ENCODE results near the gene ZNF488.

Gene ZNF488

GRCh38 chr10:47325303-47326291 lies 58.5 kb downstream of the ZNF488 start:
- no peak for DNase-seq

DNA sequence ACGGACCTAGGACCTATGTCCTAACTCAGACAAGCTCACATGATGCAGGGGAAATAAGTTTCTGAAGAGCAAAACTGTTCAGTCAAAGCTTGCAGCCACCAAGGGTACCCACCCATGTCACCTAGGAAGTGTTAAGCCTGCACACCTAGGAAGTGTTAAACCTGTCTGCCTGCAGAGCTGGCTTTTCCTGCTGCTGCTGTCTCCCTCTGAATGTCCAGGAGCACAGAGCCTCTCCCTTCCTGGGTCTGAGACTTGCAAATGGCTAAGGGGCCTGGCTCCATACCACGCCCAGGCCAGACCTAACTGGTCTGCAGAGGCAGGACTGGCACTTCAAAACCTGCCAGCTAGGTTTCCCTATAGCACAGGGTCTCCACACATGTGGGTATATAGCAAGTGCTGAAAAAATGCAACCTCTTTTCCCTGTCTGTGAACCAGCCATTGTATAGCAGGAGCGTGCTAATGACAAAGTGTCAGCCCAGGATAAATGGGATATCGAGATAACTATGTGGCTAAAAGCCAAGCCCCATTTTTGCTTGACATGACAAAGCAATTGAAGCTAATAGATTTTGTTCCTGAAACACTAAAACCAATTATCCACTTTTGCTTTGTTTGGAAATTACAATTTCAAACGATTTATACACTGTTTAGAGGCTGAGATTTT lies 60.3 kb downstream of the ZNF488 start:
- DNase-seq: no peak

DNA sequence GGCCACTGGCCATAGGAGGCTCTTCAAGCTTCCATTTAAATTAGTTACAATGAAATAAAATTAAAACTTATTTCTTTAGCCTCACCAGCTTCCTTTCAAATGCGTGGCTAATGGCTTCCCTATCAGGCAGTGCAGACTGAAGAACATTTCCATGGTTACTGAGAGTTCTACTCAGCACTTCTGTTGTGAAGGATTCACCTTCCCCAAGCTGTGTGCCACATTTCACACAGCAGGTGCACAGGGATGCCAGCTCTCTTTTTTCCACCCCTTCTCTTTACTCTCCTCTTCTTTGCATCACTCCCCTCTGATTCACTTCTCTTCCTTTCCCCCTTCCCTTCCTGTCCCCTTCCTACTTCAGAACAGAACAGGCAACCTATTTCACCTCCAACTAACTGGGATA lies 61.0 kb downstream of the ZNF488 start:
- no peak for DNase-seq

DNA sequence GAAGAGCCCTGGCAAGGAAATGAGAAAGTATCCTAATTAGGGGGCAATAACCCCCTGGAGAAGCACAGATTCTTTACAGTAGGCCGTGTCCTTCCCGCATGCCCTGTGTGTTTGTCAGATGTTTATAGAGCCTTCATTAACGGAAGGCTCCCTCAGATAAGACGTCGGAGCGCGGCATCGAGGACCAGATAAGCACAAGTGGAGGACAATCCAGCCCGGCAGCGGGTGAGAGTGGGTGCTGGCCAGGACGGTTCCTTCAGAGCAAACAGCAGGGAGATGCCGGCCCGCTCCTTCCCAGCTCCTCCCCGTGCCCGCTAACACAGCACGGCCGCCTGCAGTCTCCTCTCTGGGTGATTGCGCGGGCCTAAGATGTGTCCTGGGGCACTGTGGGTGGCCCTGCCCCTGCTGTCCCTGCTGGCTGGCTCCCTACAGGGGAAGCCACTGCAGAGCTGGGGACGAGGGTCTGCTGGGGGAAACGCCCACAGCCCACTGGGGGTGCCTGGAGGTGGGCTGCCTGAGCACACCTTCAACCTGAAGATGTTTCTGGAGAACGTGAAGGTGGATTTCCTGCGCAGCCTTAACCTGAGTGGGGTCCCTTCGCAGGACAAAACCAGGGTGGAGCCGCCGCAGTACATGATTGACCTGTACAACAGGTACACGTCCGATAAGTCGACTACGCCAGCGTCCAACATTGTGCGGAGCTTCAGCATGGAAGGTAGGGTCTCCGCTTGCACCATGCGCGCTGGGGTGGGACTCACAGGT lies 61.6 kb downstream of the ZNF488 start, which contains the start of gene GDF2:
Gene GDF2, plus strand, starts transcription at position 155 of the 762 bp plus-strand sequence. Its CDS starts 215 bp downstream, at position 370.
- DNase-seq: no peak

DNA sequence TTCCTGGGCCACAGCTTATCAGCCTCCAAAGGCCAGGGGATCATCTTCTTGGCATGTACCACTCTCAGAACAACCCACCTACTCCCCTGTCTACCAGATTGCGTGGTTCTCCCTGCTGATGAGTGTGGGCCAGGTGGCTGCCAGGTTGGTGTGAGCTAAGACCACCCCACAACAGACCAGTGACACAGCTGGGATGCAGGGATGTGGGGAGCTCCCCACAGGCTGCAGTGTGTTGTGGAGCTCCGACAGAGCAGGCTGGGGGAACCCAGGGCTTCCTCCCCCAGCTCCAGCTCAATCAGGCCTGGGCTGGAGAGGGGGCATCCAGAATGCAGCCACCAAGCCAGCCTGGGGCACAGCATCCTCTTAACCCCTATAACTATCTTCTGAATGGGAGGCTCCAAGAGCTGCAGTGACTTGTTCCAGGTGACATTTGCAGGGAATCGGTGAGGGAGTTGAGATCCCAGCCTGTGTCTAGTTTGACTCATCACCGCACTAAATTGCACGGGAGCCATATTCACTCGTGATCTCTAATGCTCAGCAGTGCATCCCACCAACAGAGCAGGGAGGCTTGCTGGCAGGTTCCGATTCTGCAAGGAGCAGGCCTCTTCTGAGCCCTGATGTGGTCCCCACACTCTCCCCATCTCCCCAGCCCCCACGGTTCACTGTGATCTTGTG lies 62.4 kb downstream of the ZNF488 start:
- DNase-seq: no peak

- no peak for DNase-seq
These were observed 63.3 kb downstream of the ZNF488 start for GRCh38 chr10:47320812-47321211.

- DNase-seq: no peak
These were observed 64.3 kb downstream of the ZNF488 start for GRCh38 chr10:47319784-47320183.

DNA sequence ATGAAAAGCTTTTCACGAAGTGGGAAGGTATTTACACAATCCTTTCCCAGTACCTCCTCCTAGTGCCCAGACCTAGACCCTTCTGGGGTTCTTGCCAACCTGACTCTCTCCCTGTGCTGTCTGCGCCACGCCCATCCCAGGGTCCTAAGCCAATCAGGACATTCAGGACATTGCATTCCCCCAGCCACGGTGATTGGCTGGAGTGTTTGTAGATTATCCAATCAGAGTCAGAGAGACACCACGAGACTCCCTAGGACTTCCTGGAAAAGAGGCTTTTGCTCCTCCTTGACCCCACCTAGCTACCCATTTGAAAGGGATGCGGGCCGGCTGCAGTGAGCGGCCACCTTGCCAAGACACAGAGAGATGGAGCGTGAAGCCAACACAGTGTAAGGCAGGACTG lies 65.4 kb downstream of the ZNF488 start:
- DNase-seq: peak; percentile 4

DNA sequence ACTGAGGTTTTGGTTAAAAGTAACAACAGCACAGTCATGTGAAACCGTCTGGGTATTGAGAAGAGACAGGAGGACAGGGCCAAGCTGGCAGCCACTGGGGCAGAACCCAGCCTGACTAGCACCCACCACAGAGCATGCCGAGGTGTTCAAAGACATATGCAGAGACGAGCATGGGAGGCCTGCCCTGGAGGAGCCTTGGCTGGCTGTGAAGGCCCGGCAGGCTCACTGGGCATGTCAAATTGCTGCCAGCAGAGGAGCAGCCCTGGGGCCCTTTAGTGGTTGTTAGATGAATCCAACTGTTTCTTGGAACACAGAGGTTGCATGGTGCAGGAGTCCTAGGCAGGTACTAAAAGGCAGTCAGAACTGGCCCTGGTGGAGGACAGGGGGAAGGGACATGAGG lies 66.8 kb downstream of the ZNF488 start:
- DNase-seq: no peak

GRCh38 chr10:47316131-47316530 lies 68.0 kb downstream of the ZNF488 start:
- DNase-seq: no peak
